HepG2 (cell line): ENCODE results near the gene TTYH1. TPM values are rescaled to one million over a fixed set of nuclear protein-coding genes. Genes with fewer than 3 reads are reported as not detected.

Source experiments
- AGO2 ChIP-seq: fragments of 200-400 bp; formaldehyde crosslinking; optimal IDR thresholded peaks from 2 replicates; pipeline ENCODE3; 2017; ENCODE audit warnings: mild to moderate bottlenecking, low read depth, low read length, moderate library complexity
- HNF4G ChIP-seq, 2 experiments: sonication (generic) in 1 of 2; formaldehyde crosslinking in 1 of 2; IDR thresholded peaks; 2 replicates each; pipeline versions ENCODE4 v1.4.0 to v1.6.1; 2011 to 2020; ENCODE audit warnings: borderline replicate concordance in 2 of 2, low read depth in 2 of 2, mild to moderate bottlenecking in 2 of 2, low read length in 1 of 2, missing genetic modification reagents in 1 of 2, moderate library complexity in 1 of 2
- KLF12 ChIP-seq: sonication (generic); formaldehyde crosslinking; IDR thresholded peaks from 2 replicates; pipeline ENCODE4 v1.4.0; 2020; ENCODE audit warnings: missing genetic modification reagents, borderline replicate concordance
- KLF15 ChIP-seq: sonication (generic); formaldehyde crosslinking; IDR thresholded peaks from 2 replicates; pipeline ENCODE4 v1.8.1; 2023; ENCODE audit warnings: borderline replicate concordance, mild to moderate bottlenecking, inconsistent platforms, missing genetic modification reagents, mixed read lengths
- NAIF1 ChIP-seq: sonication (generic); formaldehyde crosslinking; IDR thresholded peaks from 2 replicates; pipeline ENCODE4 v1.5.0; 2020; ENCODE audit warnings: mild to moderate bottlenecking, missing genetic modification reagents, borderline replicate concordance
- ZBTB42 ChIP-seq: sonication (generic); formaldehyde crosslinking; IDR thresholded peaks from 2 replicates; pipeline ENCODE4 v1.5.0; 2020; ENCODE audit warnings: mild to moderate bottlenecking, missing genetic modification reagents
- ZNF205 ChIP-seq: IDR thresholded peaks from 2 replicates; pipeline ENCODE4 v1.6.1; 2018; ENCODE audit warnings: missing biosample characterization, missing genetic modification reagents
- ZNF557 ChIP-seq: sonication (generic); formaldehyde crosslinking; IDR thresholded peaks from 2 replicates; pipeline ENCODE4 v1.4.0; 2020; ENCODE audit warnings: missing genetic modification reagents
- ZNF678 ChIP-seq: sonication (generic); formaldehyde crosslinking; IDR thresholded peaks from 2 replicates; pipeline ENCODE4 v1.4.0; 2020; ENCODE audit warnings: mild to moderate bottlenecking, missing genetic modification reagents
- ZNF878 ChIP-seq: sonication (generic); formaldehyde crosslinking; IDR thresholded peaks from 2 replicates; pipeline ENCODE4 v1.8.1; 2023; ENCODE audit warnings: mild to moderate bottlenecking, missing genetic modification reagents, moderate library complexity
- polyA plus RNA-seq, 8 experiments: library from polyadenylated mRNA; depleted of rRNA in 3 of 8; stranded (reverse) in 7 of 8; unstranded in 1 of 8; fragments of >200 nt; fragmentation: Illumina TruSeq in 4 of 8; extraction: Trizol in 4 of 8; gene quantifications; 2 replicates each; pipeline versions ENCODE4 v1.2.1 to v1.2.3, GENCODE V29; 2011 to 2016; ENCODE audit warnings: low read depth in 4 of 8, missing spikeins in 1 of 8, mixed read lengths in 1 of 8; ENCODE audit not compliant: insufficient read depth in 1 of 8
- total RNA-seq, 5 experiments: library from RNA; depleted of rRNA; stranded (reverse); fragments of >200 nt; fragmentation: Illumina TruSeq; extraction: Trizol; gene quantifications; 2 replicates each; pipeline ENCODE4 v1.2.3, GENCODE V29; 2016; ENCODE audit warnings: low read depth in 1 of 5
- TF ChIP-seq, protein P1 (sequence below): sonication (generic); formaldehyde crosslinking; IDR thresholded peaks from 2 replicates; pipeline ENCODE4 v1.8.0; 2023; ENCODE audit warnings: mild to moderate bottlenecking, missing genetic modification reagents
- TF ChIP-seq, protein P2 (sequence below): sonication (generic); formaldehyde crosslinking; IDR thresholded peaks from 2 replicates; pipeline ENCODE4 v1.5.1; 2020; ENCODE audit warnings: missing genetic modification reagents, mild to moderate bottlenecking, borderline replicate concordance
- TF ChIP-seq, protein P3 (sequence below): sonication (generic); formaldehyde crosslinking; IDR thresholded peaks from 2 replicates; pipeline ENCODE4 v1.5.0; 2020; ENCODE audit warnings: missing genetic modification reagents
- TF ChIP-seq, protein P4 (sequence below): sonication (generic); formaldehyde crosslinking; IDR thresholded peaks from 2 replicates; pipeline ENCODE4 v1.5.0; 2020; ENCODE audit warnings: mild to moderate bottlenecking, missing genetic modification reagents, borderline replicate concordance
- TF ChIP-seq, protein P5 (sequence below): sonication (generic); formaldehyde crosslinking; IDR thresholded peaks from 2 replicates; pipeline ENCODE4 v1.8.1; 2023; ENCODE audit warnings: mild to moderate bottlenecking, moderate library complexity, missing genetic modification reagents

Gene TTYH1
- total and polyA plus RNA-seq, 2 of the 13 experiments (the other 11 are each of a cell fraction or from before 2014, with no cell fraction given): 6.9 to 19.9 TPM

DNA sequence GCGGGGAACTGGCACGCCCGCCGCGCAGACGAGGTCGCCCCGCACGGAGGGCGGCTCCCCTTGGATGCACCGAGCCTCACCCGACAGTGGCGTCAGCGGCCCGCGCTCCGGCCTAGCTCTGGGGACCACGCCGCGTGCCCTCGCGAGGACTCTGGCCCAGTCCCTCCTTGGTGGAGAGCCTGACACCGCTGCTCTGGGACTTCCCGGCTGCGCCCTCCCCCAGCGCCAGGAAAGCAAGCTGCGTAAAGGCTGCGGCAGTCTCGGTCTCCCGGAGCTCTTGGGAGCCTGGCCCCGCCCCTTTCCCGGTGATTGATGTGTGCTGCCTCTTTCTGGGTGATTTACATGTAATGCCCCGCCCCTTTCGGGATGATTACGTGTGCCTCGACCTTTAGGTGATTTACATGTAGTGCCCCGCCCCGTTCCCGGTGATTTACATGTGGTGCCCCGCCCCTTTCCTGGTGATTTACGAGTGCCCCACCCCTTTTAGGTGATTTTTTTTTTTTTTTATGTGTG is 48.3 kb downstream of the TTYH1 start, which contains the start of gene LENG9 (continued):
- TF ChIP-seq KLF12 (CRISPR knock-in tag): no peak
- TF ChIP-seq, protein P1, sequence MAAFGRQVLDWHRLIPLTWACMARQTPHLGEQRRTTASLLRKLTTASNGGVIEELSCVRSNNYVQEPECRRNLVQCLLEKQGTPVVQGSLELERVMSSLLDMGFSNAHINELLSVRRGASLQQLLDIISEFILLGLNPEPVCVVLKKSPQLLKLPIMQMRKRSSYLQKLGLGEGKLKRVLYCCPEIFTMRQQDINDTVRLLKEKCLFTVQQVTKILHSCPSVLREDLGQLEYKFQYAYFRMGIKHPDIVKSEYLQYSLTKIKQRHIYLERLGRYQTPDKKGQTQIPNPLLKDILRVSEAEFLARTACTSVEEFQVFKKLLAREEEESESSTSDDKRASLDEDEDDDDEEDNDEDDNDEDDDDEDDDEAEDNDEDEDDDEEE (CRISPR knock-in tag): no peak
- no peak for TF ChIP-seq ZNF557 (CRISPR knock-in tag)
- TF ChIP-seq, protein P2, sequence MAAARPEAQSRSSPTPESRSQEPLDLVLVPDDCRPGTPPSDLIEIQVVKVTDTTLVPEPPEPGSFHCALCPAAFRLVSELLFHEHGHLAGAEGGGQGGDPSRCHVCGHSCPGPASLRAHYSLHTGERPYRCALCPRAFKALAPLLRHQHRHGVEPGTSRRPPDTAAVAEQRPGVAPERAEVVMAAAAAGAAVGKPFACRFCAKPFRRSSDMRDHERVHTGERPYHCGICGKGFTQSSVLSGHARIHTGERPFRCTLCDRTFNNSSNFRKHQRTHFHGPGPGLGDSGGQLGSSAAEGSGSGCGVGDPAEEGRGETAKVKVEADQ: no peak
- no peak for TF ChIP-seq HNF4G (IDR thresholded peaks at IDR 0.05; ENCODE audit: borderline replicate concordance, low read depth, low read length)
- TF ChIP-seq HNF4G (CRISPR knock-in tag; IDR thresholded peaks at IDR 0.05; ENCODE audit: borderline replicate concordance, low read depth): no peak
- TF ChIP-seq ZNF678 (CRISPR knock-in tag): no peak
- TF ChIP-seq ZNF878 (CRISPR knock-in tag): no peak
- TF ChIP-seq, protein P3, sequence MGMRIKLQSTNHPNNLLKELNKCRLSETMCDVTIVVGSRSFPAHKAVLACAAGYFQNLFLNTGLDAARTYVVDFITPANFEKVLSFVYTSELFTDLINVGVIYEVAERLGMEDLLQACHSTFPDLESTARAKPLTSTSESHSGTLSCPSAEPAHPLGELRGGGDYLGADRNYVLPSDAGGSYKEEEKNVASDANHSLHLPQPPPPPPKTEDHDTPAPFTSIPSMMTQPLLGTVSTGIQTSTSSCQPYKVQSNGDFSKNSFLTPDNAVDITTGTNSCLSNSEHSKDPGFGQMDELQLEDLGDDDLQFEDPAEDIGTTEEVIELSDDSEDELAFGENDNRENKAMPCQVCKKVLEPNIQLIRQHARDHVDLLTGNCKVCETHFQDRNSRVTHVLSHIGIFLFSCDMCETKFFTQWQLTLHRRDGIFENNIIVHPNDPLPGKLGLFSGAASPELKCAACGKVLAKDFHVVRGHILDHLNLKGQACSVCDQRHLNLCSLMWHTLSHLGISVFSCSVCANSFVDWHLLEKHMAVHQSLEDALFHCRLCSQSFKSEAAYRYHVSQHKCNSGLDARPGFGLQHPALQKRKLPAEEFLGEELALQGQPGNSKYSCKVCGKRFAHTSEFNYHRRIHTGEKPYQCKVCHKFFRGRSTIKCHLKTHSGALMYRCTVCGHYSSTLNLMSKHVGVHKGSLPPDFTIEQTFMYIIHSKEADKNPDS: 0 out of 2 replicates have a peak, but pooled peaks have one; percentile 3
- TF ChIP-seq, protein P4, sequence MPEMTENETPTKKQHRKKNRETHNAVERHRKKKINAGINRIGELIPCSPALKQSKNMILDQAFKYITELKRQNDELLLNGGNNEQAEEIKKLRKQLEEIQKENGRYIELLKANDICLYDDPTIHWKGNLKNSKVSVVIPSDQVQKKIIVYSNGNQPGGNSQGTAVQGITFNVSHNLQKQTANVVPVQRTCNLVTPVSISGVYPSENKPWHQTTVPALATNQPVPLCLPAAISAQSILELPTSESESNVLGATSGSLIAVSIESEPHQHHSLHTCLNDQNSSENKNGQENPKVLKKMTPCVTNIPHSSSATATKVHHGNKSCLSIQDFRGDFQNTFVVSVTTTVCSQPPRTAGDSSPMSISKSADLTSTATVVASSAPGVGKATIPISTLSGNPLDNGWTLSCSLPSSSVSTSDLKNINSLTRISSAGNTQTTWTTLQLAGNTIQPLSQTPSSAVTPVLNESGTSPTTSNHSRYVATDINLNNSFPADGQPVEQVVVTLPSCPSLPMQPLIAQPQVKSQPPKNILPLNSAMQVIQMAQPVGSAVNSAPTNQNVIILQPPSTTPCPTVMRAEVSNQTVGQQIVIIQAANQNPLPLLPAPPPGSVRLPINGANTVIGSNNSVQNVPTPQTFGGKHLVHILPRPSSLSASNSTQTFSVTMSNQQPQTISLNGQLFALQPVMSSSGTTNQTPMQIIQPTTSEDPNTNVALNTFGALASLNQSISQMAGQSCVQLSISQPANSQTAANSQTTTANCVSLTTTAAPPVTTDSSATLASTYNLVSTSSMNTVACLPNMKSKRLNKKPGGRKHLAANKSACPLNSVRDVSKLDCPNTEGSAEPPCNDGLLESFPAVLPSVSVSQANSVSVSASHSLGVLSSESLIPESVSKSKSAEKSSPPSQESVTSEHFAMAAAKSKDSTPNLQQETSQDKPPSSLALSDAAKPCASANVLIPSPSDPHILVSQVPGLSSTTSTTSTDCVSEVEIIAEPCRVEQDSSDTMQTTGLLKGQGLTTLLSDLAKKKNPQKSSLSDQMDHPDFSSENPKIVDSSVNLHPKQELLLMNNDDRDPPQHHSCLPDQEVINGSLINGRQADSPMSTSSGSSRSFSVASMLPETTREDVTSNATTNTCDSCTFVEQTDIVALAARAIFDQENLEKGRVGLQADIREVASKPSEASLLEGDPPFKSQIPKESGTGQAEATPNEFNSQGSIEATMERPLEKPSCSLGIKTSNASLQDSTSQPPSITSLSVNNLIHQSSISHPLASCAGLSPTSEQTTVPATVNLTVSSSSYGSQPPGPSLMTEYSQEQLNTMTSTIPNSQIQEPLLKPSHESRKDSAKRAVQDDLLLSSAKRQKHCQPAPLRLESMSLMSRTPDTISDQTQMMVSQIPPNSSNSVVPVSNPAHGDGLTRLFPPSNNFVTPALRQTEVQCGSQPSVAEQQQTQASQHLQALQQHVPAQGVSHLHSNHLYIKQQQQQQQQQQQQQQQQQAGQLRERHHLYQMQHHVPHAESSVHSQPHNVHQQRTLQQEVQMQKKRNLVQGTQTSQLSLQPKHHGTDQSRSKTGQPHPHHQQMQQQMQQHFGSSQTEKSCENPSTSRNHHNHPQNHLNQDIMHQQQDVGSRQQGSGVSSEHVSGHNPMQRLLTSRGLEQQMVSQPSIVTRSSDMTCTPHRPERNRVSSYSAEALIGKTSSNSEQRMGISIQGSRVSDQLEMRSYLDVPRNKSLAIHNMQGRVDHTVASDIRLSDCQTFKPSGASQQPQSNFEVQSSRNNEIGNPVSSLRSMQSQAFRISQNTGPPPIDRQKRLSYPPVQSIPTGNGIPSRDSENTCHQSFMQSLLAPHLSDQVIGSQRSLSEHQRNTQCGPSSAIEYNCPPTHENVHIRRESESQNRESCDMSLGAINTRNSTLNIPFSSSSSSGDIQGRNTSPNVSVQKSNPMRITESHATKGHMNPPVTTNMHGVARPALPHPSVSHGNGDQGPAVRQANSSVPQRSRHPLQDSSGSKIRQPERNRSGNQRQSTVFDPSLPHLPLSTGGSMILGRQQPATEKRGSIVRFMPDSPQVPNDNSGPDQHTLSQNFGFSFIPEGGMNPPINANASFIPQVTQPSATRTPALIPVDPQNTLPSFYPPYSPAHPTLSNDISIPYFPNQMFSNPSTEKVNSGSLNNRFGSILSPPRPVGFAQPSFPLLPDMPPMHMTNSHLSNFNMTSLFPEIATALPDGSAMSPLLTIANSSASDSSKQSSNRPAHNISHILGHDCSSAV (CRISPR knock-in tag): no peak
- TF ChIP-seq KLF15 (CRISPR knock-in tag): no peak
- TF ChIP-seq AGO2: no peak
- TF ChIP-seq NAIF1 (CRISPR knock-in tag): peak; percentile 99
- TF ChIP-seq ZNF205 (CRISPR knock-in tag): no peak
- TF ChIP-seq ZBTB42 (CRISPR knock-in tag): no peak
- TF ChIP-seq, protein P5, sequence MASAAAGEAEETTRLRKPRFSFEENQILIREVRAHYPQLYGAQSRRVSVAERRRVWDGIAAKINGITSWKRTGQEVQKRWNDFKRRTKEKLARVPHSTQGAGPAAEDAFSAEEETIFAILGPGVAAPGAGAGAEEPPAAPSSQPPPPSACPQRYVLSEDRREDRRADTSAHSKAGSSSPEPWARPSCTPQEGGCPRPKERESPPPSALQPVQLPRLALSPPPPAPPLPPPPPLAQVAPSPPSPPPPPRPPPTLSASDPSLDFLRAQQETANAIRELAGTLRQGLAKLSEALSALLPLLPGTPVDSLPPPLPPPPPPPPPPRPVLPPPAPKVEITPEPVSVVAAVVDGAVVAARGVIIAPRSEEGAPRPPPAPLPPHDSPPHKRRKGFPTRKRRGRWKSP: 0 out of 2 replicates have a peak, but pooled peaks have one; percentile 41
